Measurements from ENCODE around the gene RBKS. TPM values are rescaled to one million over a fixed set of nuclear protein-coding genes. Genes with fewer than 3 reads are reported as not detected.
"Not testable (repeated sequence)": the region's sequence is repeated elsewhere in the genome, so short reads cannot be mapped to it uniquely, and the experiment has no call there.

RBKS gene
- polyA plus RNA-seq, 1 donor (not counting 4 experiments of a cell fraction or from before 2014, with no cell fraction given) = 1.9 TPM

- Histone ChIP-seq H3K4me1 (ENCODE audit: control insufficient read depth, extremely low read depth, insufficient read depth, low read length) (peaks cover 24% of the 10 kb centered on the region), H3K36me3 (ENCODE audit: control insufficient read depth in 2 of 2, extremely low read depth in 1 of 2, insufficient read depth in 2 of 2, low read length in 2 of 2) (no peaks in the 10 kb centered on the region), H3K4me2 (ENCODE audit: control insufficient read depth, extremely low read depth, insufficient read depth, low read depth, low read length) (no peak overlapping the region), H4K20me1 (ENCODE audit: control insufficient read depth, extremely low read depth, insufficient read depth, low read length) (no peaks in the 10 kb centered on the region), H3K4me3 (ENCODE audit: control insufficient read depth in 2 of 3, extremely low read depth in 1 of 3, insufficient read depth in 2 of 3, low read depth in 1 of 3, low read length in 3 of 3) (no peak overlapping the region), H3K79me2 (ENCODE audit: control insufficient read depth, insufficient read depth, low read length) (no peaks in the 10 kb centered on the region), H3K9me3 (ENCODE audit: control insufficient read depth, low read depth, low read length) (no peaks in the 10 kb centered on the region), H3K9ac (ENCODE audit: control insufficient read depth, extremely low read depth, insufficient read depth, low read length) (no peak overlapping the region), H3K27me3 (ENCODE audit: control insufficient read depth, extremely low read depth, insufficient read depth, low read length) (no peaks in the 10 kb centered on the region), H3K9me1 (ENCODE audit: control insufficient read depth, extremely low read depth, insufficient read depth, low read length) (no peaks in the 10 kb centered on the region), H3K27ac (ENCODE audit: control insufficient read depth, insufficient read depth, low read length) (no peak overlapping the region), H2AFZ (ENCODE audit: control insufficient read depth, low read length) (no peak overlapping the region)
- dilution Hi-C loops (cut with MboI; ENCODE audit: extremely low pct_ligation_motif_present, low sequenced_read_pairs) = no loop called here
- no peak for TF ChIP-seq EZH2 (IDR thresholded peaks at IDR 0.05; ENCODE audit: low read length)
- TF ChIP-seq CTCF (optimal IDR thresholded peaks at IDR 0.05 in 1 of 3, IDR thresholded peaks at IDR 0.05 in 1 of 3, conservative IDR thresholded peaks at IDR 0.05 in 1 of 3; ENCODE audit: extremely low read depth in 1 of 3, insufficient read depth in 2 of 3, low read length in 3 of 3) = no peak
- DNase-seq (ENCODE audit: low read depth, low spot score) = no peak
- no peak for FAIRE-seq
Observed at GRCh38 chr2:27751377-27751776, 138.8 kb downstream of the RBKS start.

- H3K79me2 ChIP-seq (ENCODE audit: control insufficient read depth, insufficient read depth, low read length); H3K9ac ChIP-seq (ENCODE audit: control insufficient read depth, extremely low read depth, insufficient read depth, low read length); H3K4me2 ChIP-seq (ENCODE audit: control insufficient read depth, extremely low read depth, insufficient read depth, low read depth, low read length); FAIRE-seq; H3K27ac ChIP-seq (ENCODE audit: control insufficient read depth, insufficient read depth, low read length); dilution Hi-C loops (cut with MboI; ENCODE audit: extremely low pct_ligation_motif_present, low sequenced_read_pairs); H4K20me1 ChIP-seq (ENCODE audit: control insufficient read depth, extremely low read depth, insufficient read depth, low read length); DNase-seq (ENCODE audit: low read depth, low spot score); H3K9me3 ChIP-seq (ENCODE audit: control insufficient read depth, low read depth, low read length); H2AFZ ChIP-seq (ENCODE audit: control insufficient read depth, low read length); H3K27me3 ChIP-seq (ENCODE audit: control insufficient read depth, extremely low read depth, insufficient read depth, low read length); H3K9me1 ChIP-seq (ENCODE audit: control insufficient read depth, extremely low read depth, insufficient read depth, low read length); H3K36me3 ChIP-seq (ENCODE audit: control insufficient read depth in 2 of 2, extremely low read depth in 1 of 2, insufficient read depth in 2 of 2, low read length in 2 of 2); H3K4me3 ChIP-seq (ENCODE audit: control insufficient read depth in 2 of 3, extremely low read depth in 1 of 3, insufficient read depth in 2 of 3, low read depth in 1 of 3, low read length in 3 of 3): not testable (repeated sequence)
- H3K4me1 ChIP-seq (ENCODE audit: control insufficient read depth, extremely low read depth, insufficient read depth, low read length) = peaks cover 18% of the 10 kb centered on the region
Observed at GRCh38 chr2:27748803-27749554, 141.2 kb downstream of the RBKS start.

Measured in keratinocyte (primary cell).